ENCODE results near the gene COMMD1.
"Not testable (repeated sequence)": the region's sequence is repeated elsewhere in the genome, so short reads cannot be mapped to it uniquely, and the experiment has no call there.

COMMD1 gene

GRCh38 chr2:62074233-62074632 is 168.8 kb downstream of the COMMD1 start:
- DNase-seq (ENCODE audit: low spot score): no peak

- DNase-seq (ENCODE audit: low spot score): no peak
These were observed 171.6 kb downstream of the COMMD1 start for GRCh38 chr2:62076980-62077638.

DNA sequence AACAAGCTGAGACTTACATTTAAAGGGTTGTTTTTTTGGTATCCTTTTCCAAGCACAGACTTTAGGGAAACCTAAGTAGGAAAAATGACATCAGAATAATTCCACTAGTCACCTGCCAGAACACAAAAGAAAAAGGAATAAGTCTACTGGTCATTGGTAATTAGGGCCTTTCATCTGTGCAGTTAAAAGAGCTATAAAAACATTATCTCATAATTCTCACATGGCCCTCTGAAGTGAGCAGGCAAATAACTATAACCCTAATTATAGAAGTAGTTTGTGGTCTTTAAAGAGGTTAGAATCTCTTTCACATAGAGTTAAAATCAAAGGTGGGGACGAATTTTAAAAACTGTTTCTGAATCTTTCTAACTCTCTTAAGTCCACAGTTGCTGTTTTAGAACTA is 179.3 kb downstream of the COMMD1 start:
- no peak for DNase-seq (ENCODE audit: low spot score)

- no peak for DNase-seq (ENCODE audit: low spot score)
These were observed 184.2 kb downstream of the COMMD1 start for GRCh38 chr2:62089658-62090057.

DNA sequence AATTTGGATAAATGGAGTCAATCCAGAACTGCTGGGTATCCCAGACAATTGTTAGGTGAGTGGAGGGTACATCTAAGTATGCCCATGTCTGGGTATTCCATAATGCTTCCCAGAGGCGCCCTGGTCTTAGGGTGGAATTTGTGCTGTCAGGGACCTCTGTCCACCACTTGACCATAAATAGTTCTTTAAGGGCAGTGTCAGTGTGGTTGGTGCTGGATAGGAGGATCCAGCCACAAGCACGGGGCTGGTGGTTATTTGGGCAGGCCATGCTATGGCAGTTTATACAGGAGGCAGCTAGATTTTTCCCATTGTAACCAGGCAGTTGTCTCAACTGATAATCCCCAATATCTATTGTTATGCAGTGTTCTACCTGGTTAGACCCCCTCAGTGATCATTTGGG is 186.0 kb downstream of the COMMD1 start:
- no peak for DNase-seq (ENCODE audit: low spot score)

GRCh38 chr2:62099050-62099449 is 193.6 kb downstream of the COMMD1 start:
- DNase-seq (ENCODE audit: low spot score): no peak

DNA sequence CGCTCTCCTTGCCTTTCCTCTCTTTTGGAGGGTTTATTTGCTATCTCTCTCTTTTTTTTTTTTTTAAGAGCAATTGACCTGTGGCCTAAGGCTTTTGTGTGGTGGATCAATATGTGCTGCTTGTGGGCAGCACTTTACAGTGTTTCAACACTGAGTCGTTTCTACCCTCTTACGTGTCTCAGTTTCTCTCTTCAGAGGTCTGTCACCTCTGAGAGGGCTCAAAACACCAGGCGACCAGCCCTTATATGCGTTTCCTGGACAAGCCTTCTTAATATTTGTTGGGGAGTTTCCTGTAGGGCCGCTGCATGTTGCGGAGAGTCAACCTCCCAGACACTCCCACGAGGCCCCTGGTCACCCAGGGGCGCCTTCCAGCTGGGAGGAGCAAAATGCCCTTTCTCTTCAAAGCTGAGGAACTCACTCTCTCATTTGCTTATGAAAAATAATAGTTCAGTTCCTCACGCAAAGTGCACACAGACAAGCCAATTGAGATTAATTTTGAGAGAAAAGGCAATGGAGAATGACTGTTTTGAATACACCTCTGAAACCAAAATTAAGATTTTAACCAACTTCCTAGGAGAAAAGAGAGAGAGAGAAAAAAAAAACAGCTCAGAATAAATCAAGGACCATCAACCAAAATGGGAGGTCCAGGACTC is 194.2 kb downstream of the COMMD1 start:
- no peak for DNase-seq (ENCODE audit: low spot score)

- DNase-seq (ENCODE audit: low spot score): no peak
These were observed 196.4 kb downstream of the COMMD1 start for GRCh38 chr2:62101886-62102285.

DNA sequence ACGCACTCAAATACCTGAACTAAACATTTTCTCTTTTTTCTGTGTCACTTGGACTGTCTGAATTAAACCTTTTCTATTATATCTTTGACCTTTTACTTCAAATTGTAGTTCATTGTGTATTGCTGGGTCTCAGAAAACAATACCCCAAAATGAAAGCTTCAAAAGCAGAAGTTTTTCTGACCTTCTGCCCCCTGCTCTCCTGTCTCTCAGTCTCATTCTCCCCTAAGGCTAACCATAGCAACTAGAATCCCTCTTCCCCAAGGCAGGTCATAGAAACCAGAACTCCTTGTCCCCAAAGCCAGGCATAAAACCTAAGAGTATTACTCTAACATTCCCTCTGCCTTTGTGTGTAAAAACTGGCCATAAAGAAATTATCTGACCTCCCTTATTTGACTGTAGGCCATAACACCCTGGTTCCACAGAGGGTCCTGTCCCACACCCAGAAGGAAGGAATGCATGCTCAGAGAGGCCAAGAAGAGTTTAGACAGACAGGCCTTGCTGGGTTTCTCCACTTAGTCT is 197.0 kb downstream of the COMMD1 start:
- DNase-seq (ENCODE audit: low spot score): no peak

DNA sequence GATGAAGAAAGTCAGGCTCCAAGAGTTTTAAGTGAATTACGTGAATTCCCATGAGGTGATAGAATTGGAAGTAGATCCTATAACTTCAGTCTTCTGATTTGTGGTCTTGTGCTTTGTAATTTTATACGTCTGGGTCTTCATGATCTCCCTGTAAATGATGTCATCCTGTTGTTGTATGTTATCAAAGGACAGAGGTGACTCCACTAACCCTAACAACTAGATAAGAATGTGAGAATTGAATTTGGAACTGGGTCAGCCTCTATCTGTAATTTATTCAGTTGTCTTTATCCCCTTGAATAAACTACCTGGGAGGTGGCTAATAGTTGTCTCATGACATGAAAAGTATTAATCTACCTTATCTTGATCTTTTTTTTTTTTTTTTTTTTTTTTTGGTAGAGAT is 204.1 kb downstream of the COMMD1 start:
- no peak for DNase-seq (ENCODE audit: low spot score)

DNA sequence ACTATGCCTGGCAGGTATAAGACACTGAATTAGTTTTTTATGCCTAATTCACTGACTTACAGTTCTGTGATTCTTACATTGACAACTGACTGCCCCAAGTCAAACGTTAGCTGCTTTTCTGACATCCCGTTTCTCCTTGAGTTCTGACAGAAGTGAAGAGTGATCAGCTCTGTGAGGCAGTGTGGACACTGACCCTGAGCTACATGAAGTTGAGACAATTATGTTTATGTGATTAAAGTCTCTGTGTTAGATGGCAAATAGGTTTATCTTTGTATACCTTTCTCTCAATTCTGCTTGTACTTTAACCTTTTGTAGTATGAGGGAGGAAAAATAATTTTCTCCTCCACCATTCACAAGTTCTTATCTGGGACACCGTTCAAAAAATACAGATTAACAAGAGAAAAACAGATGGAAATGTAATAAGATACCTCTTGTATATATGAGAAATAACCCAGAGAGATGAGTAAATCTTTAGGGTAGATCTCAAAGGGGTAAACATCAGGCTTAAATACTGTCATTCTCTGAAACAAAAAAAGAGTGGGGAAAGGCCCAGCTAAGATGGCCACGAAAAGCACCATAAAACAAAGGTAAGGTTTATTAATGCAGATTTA is 205.0 kb downstream of the COMMD1 start:
- DNase-seq (ENCODE audit: low spot score): no peak

GRCh38 chr2:62112179-62112578 is 206.7 kb downstream of the COMMD1 start:
- no peak for DNase-seq (ENCODE audit: low spot score)

DNA sequence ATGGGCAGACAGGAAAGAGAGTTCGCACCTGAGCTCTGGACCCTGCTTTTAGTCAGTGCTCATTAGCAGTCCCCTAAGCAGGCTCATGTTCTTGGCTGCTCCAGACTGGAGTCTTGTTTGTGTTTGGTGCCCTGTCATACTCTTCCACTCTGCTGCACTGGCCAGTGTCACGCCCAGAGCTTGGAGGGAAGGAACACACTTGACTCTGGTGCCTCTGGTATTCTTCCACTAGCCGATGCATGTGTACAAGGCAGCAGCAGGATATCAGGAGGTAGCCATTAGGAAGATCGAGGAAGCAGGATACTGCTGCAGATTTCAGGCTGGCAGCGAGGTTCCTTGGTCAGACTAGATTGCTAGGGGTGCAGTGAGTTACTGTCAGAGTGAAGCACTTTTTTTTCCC is 209.1 kb downstream of the COMMD1 start:
- DNase-seq (ENCODE audit: low spot score): no peak

GRCh38 chr2:62116983-62117382 is 211.5 kb downstream of the COMMD1 start:
- no peak for DNase-seq (ENCODE audit: low spot score)

DNA sequence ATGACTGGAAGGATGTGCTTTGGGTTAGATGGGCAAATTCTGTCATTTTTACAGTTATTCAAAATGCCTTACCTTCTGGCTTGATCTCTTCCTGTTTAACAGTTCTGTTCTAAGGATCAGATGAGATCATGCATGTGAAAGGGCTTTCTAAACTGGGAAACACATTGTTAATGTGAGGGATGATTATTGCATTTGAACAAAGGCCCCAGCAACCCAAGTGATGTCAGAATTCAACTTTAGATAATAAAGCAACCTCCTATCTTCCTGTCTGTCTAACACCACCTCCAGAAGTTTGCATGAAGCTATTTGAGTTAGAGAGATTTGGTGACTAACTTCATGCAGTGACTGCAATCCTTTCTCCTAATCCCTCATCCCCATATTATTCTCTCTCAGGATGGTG is 212.7 kb downstream of the COMMD1 start:
- no peak for DNase-seq (ENCODE audit: low spot score)

DNA sequence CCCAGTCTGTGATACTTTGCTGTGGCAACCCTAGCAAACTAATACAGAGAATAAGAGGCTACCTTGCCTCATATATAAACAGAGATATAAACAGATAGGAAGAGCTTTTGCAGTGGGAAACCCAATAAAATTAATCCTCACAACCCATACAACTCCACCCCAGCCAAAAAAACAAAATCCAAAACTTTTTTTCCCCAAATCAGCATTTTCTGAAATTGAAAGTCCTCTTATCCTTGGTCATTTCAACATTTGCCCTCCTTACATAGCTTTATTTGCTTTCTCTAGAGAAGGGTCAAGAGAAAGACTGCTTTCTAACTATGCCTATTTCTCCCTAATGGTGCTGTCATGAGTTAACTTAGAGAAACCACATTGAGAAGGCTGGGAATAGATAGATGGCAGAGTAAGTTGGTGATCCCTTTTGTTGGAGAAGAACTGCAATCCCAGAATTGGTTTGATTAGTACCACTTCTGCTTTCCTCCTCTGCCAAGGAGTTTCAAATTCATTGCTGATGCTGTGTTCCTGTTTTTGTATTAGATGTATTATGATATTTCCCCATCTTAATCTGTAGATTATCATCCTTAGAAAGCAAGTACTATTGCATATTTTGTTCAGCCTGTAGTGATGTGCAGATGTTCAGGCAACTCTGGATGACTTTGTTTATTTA is 214.0 kb downstream of the COMMD1 start:
- DNase-seq (ENCODE audit: low spot score): no peak

- DNase-seq (ENCODE audit: low spot score): not testable (repeated sequence)
These were observed 220.8 kb downstream of the COMMD1 start for GRCh38 chr2:62126239-62126638.

- DNase-seq (ENCODE audit: low spot score): no peak
These were observed 227.9 kb downstream of the COMMD1 start for GRCh38 chr2:62133320-62133823.

GRCh38 chr2:62136956-62137830 is 231.7 kb downstream of the COMMD1 start:
- DNase-seq (ENCODE audit: low spot score): no peak

DNA sequence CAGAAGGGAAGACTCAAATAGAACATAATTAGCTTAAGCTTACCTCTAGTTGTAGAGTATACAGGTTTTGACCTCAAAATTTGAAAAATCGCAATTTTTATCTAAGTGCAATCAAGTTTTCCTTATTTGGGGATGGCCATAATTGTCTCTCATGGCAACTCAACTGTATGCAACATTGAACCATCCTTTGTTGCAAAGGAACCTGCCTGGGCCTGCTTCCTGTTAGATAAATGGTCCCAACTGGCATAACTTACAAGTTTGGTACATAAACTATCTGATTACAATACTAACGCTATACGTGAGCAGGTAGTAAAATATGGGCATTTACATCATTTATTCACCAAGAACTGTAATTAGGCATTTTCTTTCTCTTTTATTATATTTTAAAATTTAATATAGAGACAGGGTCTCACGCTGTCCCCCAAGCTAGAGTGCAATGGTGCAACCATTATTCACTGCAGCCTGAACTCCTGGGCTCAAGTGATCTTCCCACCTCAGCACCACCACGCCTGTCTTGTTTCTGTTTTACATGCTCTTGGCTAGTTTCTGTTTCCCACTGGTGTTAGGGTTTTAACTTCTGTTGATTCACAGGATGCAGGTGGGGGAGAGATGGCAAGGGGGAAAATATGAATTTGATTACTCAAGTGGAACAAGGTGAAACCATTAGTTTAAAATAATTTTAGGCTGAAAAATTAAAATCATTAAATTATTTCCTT is 235.1 kb downstream of the COMMD1 start:
- DNase-seq (ENCODE audit: low spot score): no peak

DNA sequence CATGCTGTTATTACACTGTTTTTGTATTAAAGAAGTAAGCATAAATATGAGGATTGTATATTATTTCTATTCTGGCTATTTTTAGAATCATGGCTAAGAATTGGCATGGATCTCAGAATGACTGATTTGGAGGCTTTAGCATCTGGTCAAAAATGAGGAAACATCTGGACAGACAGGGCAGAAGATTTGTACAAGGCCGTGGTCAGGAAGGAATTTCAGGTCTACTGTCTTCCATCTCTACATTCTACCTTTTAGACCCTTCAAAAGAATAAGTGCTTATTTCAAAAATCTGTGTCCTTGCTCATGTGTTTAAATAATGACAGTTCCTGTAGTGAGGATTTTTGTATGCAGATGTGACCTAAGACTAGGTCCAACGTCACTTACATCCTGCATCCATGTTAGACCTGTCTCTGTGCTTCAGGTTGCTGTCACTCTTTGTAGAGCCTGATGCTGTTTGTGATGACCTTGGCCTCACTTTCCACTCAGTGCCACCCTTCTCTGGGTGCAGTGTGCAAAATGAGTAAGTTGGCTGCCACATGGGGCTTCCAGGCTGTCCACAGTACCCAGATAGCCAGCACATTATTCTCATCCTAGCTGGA is 235.8 kb downstream of the COMMD1 start:
- DNase-seq (ENCODE audit: low spot score): no peak
